ENCODE data around the gene COMMD6.
A peak's percentile ranks its signal among the peaks of the same experiment; 100 is the strongest.
"Not testable (repeated sequence)": the region's sequence is repeated elsewhere in the genome, so short reads cannot be mapped to it uniquely, and the experiment has no call there.

COMMD6 gene

GRCh38 chr13:75537401-75538365 lies at the start of gene COMMD6:
Gene COMMD6 (minus strand): TSS chr13:75537841. CDS start chr13:75537805, 36 bp downstream.
- DNase-seq: peak; percentile 46 to 68

- no peak for DNase-seq
Measured at GRCh38 chr13:75585153-75585552, 47.5 kb upstream of the COMMD6 start.

GRCh38 chr13:75583091-75583490 lies 45.5 kb upstream of the COMMD6 start:
- no peak for DNase-seq

GRCh38 chr13:75581874-75582640 lies 44.4 kb upstream of the COMMD6 start:
- DNase-seq: no peak

- no peak for DNase-seq
Measured at GRCh38 chr13:75579529-75579928, 41.9 kb upstream of the COMMD6 start.

- DNase-seq: no peak
Measured at GRCh38 chr13:75569576-75569975, 31.9 kb upstream of the COMMD6 start.

GRCh38 chr13:75566658-75567057 lies 29.0 kb upstream of the COMMD6 start:
- no peak for DNase-seq

GRCh38 chr13:75558145-75558840 lies 20.7 kb upstream of the COMMD6 start:
- DNase-seq: no peak

- no peak for DNase-seq
Measured at GRCh38 chr13:75556961-75557360, 19.3 kb upstream of the COMMD6 start.

- DNase-seq: no peak
Measured at GRCh38 chr13:75555836-75556235, 18.2 kb upstream of the COMMD6 start.

- no peak for DNase-seq
Measured at GRCh38 chr13:75554981-75555380, 17.3 kb upstream of the COMMD6 start.

GRCh38 chr13:75554464-75554863 lies 16.8 kb upstream of the COMMD6 start:
- DNase-seq: no peak

GRCh38 chr13:75550159-75550567 lies 12.5 kb upstream of the COMMD6 start:
- DNase-seq: no peak

GRCh38 chr13:75549262-75550158 lies 11.9 kb upstream of the COMMD6 start, which contains the start of gene UCHL3:
Gene UCHL3 (plus strand): TSS chr13:75549791. CDS start chr13:75549821, 30 bp downstream.
- peak; percentile 51 to 82 for DNase-seq

- no peak for DNase-seq
Measured at GRCh38 chr13:75547917-75548316, 10.3 kb upstream of the COMMD6 start.

- not testable (repeated sequence) for DNase-seq
Measured at GRCh38 chr13:75545386-75545785, 7.7 kb upstream of the COMMD6 start.

GRCh38 chr13:75544681-75545330 lies 7.2 kb upstream of the COMMD6 start:
- no peak for DNase-seq

GRCh38 chr13:75541961-75542360 lies 4.3 kb upstream of the COMMD6 start:
- no peak for DNase-seq

- DNase-seq: no peak
Measured at GRCh38 chr13:75541287-75541686, 3.6 kb upstream of the COMMD6 start.

GRCh38 chr13:75533861-75534260 lies 3.8 kb downstream of the COMMD6 start:
- DNase-seq: no peak

- DNase-seq: no peak
Measured at GRCh38 chr13:75530549-75530961, 7.1 kb downstream of the COMMD6 start.
